NCI-H2171 (cell line): ENCODE measurements around the gene TTLL10.
"Not testable (repeated sequence)": the region's sequence is repeated elsewhere in the genome, so short reads cannot be mapped to it uniquely, and the experiment has no call there.

Source experiments
- DNase-seq: peaks from one replicate; lab custom pipeline; 2025; lab: John Stamatoyannopoulos, UW

The TTLL10 gene

GRCh38 chr1:1194723-1195122 lies 21.0 kb downstream of the TTLL10 start:
- no peak for DNase-seq

DNA sequence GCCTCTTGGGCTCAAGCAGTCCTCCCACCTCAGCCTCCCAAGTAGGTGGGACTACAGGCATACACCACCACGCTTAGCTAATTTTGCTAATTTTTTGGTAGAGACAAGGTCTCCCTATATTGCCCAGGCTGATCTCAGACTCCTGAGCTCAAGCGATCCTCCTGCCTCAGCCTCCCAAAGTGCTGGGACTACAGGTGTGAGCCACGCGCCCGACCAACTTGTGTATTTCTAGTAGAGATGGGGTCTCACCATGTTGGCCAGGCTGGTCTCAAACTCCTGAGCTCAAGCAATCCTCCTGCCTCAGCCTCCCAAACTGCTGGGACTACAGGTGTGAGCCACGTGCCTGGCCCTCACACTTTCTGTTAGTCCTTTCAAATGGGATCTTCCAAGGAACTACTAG lies 22.0 kb downstream of the TTLL10 start:
- not testable (repeated sequence) for DNase-seq

DNA sequence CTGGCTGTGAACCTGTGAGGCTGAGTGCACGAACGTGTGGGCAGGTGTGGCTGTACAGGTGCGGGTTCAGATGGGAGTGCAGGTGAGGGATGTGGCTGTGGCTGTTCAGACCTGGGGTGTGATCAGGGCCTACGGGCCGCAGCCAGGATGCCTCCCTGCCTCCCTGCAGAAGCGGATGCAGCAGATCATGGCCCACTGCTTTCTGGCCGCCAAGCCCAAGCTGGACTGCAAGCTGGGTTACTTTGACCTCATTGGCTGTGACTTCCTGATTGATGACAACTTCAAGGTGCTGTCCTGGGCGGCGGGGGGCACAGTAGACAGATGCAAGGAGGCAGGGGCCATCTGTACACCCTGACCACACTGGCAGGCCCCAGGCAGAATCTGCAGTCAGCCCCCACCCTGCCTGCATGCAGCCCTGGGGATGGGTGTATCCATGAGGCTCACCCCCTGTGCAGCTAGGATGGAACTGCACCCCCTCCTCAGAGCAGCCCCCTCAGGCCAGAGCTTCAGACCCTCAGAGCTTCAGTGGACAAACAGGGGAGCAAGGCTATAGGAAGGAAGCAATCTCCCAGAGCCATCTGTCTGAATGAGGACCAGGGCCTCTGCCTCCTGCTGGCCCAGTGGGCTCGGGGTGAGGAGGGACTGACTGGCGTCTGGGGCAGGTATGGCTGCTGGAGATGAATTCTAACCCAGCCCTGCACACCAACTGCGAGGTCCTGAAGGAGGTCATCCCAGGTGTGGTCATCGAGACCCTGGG lies 22.9 kb downstream of the TTLL10 start:
- no peak for DNase-seq

- no peak for DNase-seq
These were observed 23.5 kb downstream of the TTLL10 start for GRCh38 chr1:1197188-1197500.

GRCh38 chr1:1197551-1198422 lies 24.1 kb downstream of the TTLL10 start:
- DNase-seq = no peak

DNA sequence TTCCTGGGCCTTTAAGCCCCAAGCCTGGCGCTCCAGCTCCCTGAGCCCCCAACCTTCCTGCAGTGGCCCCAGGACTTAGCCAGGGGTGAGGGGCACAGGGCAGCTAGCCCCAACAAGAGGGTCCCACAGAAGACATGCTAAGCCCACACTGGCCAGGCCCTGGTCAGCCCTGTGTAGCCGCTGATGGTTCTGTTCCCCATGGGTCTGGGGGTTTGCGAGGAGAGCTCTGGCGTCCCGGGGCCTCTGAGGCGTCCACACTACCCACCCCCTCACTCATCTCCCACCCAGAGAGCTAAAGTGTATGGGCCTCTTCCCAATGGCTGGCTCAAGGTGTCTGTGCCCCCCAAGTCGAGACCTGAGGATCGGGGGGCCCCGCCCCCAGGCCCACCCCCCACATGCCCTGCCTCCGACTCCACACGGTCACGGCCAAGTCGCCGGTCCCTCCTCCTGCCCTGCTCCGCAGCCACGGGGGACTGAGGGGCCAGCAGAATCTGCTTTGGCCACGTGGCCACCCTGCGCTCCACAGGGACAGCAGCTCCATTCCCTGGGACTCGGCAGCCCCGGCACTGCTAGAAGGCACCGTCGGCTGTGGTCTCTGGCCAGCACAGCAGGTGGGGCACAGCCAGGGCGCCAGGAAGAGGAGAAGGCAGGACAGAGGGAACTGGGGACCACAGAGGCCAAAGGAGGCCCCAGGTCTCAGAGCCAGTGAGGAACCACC lies 24.9 kb downstream of the TTLL10 start:
- no peak for DNase-seq

DNA sequence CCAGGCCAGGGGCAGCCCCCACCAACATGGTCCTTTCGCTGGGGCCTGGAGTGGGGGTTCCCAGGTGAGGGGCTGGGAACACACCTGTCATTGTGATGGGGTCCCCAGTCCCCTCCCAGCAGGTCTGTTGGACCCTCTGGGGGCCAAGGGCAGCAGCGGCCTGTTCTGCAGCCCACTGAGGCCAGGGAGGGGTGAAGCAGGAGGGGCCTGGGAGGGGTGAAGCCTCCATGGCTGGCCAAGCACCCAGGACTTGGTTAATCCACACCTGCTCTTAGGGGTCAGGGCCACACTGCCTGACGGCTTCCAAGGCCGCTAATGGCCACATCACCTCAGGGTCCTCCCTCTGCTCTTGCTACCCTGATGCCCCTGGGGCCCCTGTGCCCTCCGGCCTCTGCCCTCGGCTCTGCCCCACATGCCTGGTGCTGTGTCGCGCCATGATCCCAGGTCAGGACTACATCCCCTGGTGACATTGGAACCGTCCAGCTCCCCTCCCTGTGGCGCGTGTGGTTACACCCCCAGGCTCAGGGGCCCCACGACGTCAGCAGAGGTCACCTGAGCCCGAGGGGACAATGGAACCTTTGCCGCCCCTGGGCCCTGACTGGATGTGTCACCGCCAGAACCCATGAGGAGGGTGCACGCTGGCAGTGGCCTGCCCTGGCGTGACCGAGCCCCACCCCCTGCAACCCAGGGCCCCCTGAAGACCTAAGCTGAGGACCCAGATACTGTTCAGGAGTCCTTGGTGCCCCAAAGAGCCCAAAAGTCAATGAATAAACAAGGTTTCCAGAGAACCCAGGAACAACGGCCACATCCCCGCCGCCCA lies 25.7 kb downstream of the TTLL10 start:
- DNase-seq = no peak

DNA sequence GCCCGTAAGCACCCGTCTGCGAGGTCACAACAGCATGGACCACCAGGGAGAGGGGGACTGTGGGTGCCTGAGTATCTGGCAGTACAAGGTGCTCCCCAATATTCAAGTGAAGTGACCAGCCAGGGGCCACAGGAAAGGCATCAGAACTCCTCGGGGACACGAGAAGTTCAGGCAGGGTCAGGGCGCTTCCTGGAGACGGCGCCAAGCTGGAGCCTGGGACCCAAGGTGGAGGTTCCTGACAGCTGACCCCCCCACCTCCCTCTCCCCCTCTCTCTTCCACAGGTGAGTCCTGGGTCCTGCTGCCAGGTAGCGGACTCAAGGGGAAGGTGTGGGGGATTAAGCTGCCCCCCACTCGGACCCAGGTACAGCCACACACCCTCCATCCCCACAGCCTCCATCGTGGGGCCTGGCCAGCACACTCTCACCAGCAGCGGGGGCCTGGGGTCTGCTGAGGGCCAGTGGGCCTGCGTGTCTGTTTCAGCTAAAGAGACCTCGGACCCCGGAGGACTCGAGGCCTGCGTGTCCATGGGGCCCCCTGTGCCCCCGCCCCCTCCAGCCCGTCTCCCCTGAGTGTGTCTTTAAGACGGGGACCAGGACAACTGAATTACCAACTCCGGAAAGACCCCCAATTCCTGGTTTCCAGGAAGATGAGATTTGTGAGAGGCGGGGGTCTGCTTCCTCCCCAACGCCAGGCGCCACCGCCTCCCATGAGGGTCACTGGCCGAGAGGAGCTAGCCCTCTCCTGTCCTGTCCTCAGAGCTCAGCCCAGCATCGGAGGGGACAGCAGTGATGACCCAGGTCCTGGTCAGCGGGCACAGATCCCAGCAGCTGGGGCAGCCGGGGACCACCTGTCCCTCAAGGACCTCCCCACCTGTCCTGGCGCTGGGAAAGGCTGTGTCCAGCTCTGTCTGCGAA lies 26.5 kb downstream of the TTLL10 start:
- no peak for DNase-seq

GRCh38 chr1:1200876-1201810 lies 27.5 kb downstream of the TTLL10 start:
- peak; percentile 46 for DNase-seq

- peak; percentile 51 for DNase-seq
These were observed 29.3 kb downstream of the TTLL10 start for GRCh38 chr1:1202831-1203560.

GRCh38 chr1:1203561-1204424 lies 30.1 kb downstream of the TTLL10 start:
- peak; percentile 40 for DNase-seq

- DNase-seq = no peak
These were observed 30.8 kb downstream of the TTLL10 start for GRCh38 chr1:1204425-1204920.

- DNase-seq = no peak
These were observed 31.5 kb downstream of the TTLL10 start for GRCh38 chr1:1204998-1205768.

- no peak for DNase-seq
These were observed 32.2 kb downstream of the TTLL10 start for GRCh38 chr1:1205769-1206375.

DNA sequence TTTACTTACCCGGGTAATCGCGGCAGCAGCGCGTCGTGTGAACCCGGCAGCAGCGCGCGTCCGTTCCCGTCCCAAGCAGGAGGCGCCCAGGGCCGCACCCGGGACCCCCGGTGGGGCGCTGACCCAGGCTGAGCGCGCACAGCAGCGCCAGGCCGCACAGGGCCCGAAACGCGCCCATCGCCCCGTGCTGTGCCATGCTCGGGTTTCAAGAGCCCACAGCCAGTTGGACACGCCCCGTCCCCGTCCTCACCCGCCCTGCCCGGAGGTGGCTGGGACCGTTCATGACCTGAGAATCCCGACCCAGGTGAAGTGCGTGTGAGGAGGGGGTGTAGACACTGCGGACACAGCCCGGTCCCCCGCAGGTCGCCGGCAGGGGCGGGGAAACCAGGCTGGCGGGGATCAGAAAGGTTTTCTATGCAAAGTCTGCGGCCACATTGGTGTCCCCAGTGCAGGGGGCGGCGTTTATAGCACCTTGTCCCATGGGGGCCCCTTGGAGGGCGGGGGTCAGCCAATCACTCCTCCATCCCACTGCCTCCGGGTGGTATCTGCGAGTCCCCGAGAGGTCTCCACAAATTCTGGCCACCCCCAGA lies 32.8 kb downstream of the TTLL10 start, which contains the start of gene TNFRSF18:
Gene TNFRSF18, minus strand, starts transcription at position 217 of the 590 bp plus-strand sequence. Its CDS starts 21 bp downstream, at position 196.
- DNase-seq = no peak

DNA sequence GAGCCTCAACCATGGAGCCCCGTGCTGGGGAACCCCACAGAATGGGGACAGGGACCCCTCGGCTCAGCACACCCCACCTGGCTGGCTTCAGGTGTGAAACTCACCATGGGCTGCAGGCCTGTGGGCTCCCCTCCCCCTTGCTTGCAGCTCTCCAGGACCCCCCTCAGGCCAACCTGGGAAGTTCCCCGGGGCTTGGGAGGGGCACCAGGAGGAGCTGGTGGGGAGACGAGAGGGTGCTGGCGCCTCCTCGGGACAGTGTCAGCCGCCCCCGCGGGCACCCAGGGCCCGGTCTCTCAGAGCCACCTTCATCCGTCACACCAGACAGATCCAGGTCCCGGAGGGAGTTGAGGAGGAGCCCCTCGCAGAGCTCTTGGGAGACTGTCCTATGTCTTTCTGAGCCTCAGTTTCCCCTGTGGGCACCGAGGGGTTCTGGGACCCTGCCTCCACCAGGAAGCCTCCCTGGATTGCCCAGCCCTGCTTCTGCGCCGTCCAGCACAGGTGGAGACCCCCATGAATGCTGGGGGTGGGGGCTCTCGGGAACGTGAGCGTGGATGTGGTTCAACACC lies 33.4 kb downstream of the TTLL10 start:
- no peak for DNase-seq
